Epithelial cell of prostate (primary cell): ENCODE measurements around the gene MECR.
"Not testable (repeated sequence)": the region's sequence is repeated elsewhere in the genome, so short reads cannot be mapped to it uniquely, and the experiment has no call there.

Experiments used
- DNase-seq: peaks from one replicate; pipeline ENCODE4 v3.0.0-alpha.2; 2011; ENCODE audit warnings: low read depth, low spot score
- H3K27ac ChIP-seq: fragments of 450-650 bp; 2 replicates; pipeline ENCODE4 v1.5.1; 2017; ENCODE audit warnings: mild to moderate bottlenecking

Gene MECR

GRCh38 chr1:29179641-29180184 is 51.0 kb downstream of the MECR start:
- peak overlapping the region; percentile 93 for H3K27ac ChIP-seq
- DNase-seq: no peak

GRCh38 chr1:29177022-29177705 is 53.6 kb downstream of the MECR start:
- DNase-seq: no peak
- peak overlapping the region; percentile 28 for H3K27ac ChIP-seq

GRCh38 chr1:29176576-29176975 is 54.2 kb downstream of the MECR start:
- no peak for DNase-seq
- H3K27ac ChIP-seq: no peak overlapping the region

- DNase-seq: no peak
- H3K27ac ChIP-seq: no peak overlapping the region
Measured at GRCh38 chr1:29172415-29172939, 58.3 kb downstream of the MECR start.

GRCh38 chr1:29171521-29171920 is 59.2 kb downstream of the MECR start:
- DNase-seq: no peak
- H3K27ac ChIP-seq: no peak overlapping the region

GRCh38 chr1:29171089-29171488 is 59.6 kb downstream of the MECR start:
- H3K27ac ChIP-seq: no peak overlapping the region
- DNase-seq: no peak

GRCh38 chr1:29169976-29170375 is 60.8 kb downstream of the MECR start:
- H3K27ac ChIP-seq: no peak overlapping the region
- DNase-seq: no peak

- no peak for DNase-seq
- no peak overlapping the region for H3K27ac ChIP-seq
Measured at GRCh38 chr1:29167904-29168303, 62.8 kb downstream of the MECR start.

GRCh38 chr1:29166291-29166878 is 64.3 kb downstream of the MECR start:
- no peak overlapping the region for H3K27ac ChIP-seq
- DNase-seq: no peak

- no peak for DNase-seq
Measured at GRCh38 chr1:29164588-29164987, 66.1 kb downstream of the MECR start.

GRCh38 chr1:29162476-29163138 is 68.1 kb downstream of the MECR start:
- no peak for DNase-seq
- H3K27ac ChIP-seq: no peak overlapping the region

More at GRCh38 chr1:29164588-29164987, 66.1 kb downstream of the MECR start:
- no peak overlapping the region for H3K27ac ChIP-seq

- no peak for DNase-seq
- H3K27ac ChIP-seq: no peak overlapping the region
Measured at GRCh38 chr1:29162025-29162424, 68.7 kb downstream of the MECR start.

- H3K27ac ChIP-seq: no peak overlapping the region
- DNase-seq: no peak
Measured at GRCh38 chr1:29159773-29160172, 71.0 kb downstream of the MECR start.

GRCh38 chr1:29157269-29157601 is 73.5 kb downstream of the MECR start:
- H3K27ac ChIP-seq: no peak overlapping the region
- no peak for DNase-seq

- no peak overlapping the region for H3K27ac ChIP-seq
- no peak for DNase-seq
Measured at GRCh38 chr1:29156543-29157268, 74.0 kb downstream of the MECR start.

- DNase-seq: no peak
Measured at GRCh38 chr1:29152046-29152805, 78.5 kb downstream of the MECR start.

GRCh38 chr1:29150346-29150745 is 80.4 kb downstream of the MECR start:
- H3K27ac ChIP-seq, DNase-seq: not testable (repeated sequence)

More at GRCh38 chr1:29152046-29152805, 78.5 kb downstream of the MECR start:
- no peak overlapping the region for H3K27ac ChIP-seq

- DNase-seq: no peak
- no peak overlapping the region for H3K27ac ChIP-seq
Measured at GRCh38 chr1:29148656-29149491, 81.9 kb downstream of the MECR start.
